ENCODE measurements around the gene KRT34.
"Not testable (repeated sequence)": the region's sequence is repeated elsewhere in the genome, so short reads cannot be mapped to it uniquely, and the experiment has no call there.

Gene KRT34

GRCh38 chr17:41354536-41354935 lies 27.6 kb downstream of the KRT34 start:
- no peaks in the 10 kb centered on the region for H3K79me2 ChIP-seq (ENCODE audit: insufficient read depth, low read length)
- H2AFZ ChIP-seq (ENCODE audit: low read depth, low read length, severe bottlenecking), result no peak overlapping the region
- H3K4me2 ChIP-seq (ENCODE audit: low read depth, low read length, poor library complexity, severe bottlenecking), result no peak overlapping the region
- no peaks in the 10 kb centered on the region for H3F3A ChIP-seq (ENCODE audit: insufficient read depth)
- H3K27ac ChIP-seq (ENCODE audit: low read depth, low read length), result no peak overlapping the region
- no peaks in the 10 kb centered on the region for H3K27me3 ChIP-seq (ENCODE audit: low read length)
- H3K9me3 ChIP-seq (ENCODE audit: insufficient read depth, low read length), result no peaks in the 10 kb centered on the region
- no peaks in the 10 kb centered on the region for H3K9me2 ChIP-seq (replicated peaks; ENCODE audit: insufficient read depth, low read length)
- H3K9ac ChIP-seq (ENCODE audit: low read length), result no peak overlapping the region
- no peak for TF ChIP-seq EZH2phosphoT487 (conservative IDR thresholded peaks at IDR 0.05; ENCODE audit: low read length)
- TF ChIP-seq, protein P1, sequence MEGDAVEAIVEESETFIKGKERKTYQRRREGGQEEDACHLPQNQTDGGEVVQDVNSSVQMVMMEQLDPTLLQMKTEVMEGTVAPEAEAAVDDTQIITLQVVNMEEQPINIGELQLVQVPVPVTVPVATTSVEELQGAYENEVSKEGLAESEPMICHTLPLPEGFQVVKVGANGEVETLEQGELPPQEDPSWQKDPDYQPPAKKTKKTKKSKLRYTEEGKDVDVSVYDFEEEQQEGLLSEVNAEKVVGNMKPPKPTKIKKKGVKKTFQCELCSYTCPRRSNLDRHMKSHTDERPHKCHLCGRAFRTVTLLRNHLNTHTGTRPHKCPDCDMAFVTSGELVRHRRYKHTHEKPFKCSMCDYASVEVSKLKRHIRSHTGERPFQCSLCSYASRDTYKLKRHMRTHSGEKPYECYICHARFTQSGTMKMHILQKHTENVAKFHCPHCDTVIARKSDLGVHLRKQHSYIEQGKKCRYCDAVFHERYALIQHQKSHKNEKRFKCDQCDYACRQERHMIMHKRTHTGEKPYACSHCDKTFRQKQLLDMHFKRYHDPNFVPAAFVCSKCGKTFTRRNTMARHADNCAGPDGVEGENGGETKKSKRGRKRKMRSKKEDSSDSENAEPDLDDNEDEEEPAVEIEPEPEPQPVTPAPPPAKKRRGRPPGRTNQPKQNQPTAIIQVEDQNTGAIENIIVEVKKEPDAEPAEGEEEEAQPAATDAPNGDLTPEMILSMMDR (IDR thresholded peaks at IDR 0.05; ENCODE audit: insufficient read depth, low read length, poor library complexity, severe bottlenecking), result no peak
- H4K20me1 ChIP-seq (ENCODE audit: low read depth, low read length), result no peaks in the 10 kb centered on the region
- H3K4me3 ChIP-seq (ENCODE audit: insufficient read depth, low read length, poor library complexity, severe bottlenecking), result no peak overlapping the region
- H3K36me3 ChIP-seq (ENCODE audit: low read length), result no peaks in the 10 kb centered on the region

DNA sequence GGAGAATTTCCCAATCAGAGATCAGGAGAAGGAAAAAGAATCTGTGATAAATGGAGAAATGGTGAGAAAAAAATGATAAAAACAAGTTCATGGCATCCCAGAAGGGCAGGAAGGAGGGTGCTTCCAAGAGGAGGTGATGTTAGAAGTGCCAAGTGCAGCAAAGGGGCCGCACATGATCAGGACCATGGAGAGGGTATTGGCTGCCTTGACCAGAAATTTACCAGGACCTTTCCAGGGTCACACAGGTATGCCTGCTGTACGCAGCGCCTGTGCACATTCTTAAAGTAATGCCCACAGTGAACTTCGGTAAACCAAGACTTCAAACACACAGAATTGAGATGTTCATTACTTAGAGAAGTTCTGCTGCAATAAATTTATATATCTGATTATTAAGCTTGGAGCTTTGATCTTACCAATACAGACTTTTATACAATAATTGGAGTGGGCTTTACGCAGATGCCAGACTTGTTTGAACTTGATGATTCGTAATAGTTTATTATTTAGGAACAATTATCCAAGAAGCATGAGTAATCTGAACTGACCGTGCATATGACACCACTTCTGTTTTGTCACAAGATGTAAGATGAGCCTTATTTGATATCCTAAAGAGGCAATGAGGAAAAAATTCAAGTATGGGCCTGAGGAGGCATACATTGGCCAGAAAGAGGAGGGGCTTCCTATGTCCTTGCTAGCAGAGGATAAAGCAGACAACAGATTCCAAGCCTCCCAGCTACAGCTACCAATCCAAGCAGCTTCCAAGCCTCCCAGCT lies 29.3 kb downstream of the KRT34 start:
- Histone ChIP-seq H3K36me3 (ENCODE audit: low read length) (no peaks in the 10 kb centered on the region), H3K79me2 (ENCODE audit: insufficient read depth, low read length) (no peaks in the 10 kb centered on the region), H3F3A (ENCODE audit: insufficient read depth) (no peaks in the 10 kb centered on the region), H4K20me1 (ENCODE audit: low read depth, low read length) (no peaks in the 10 kb centered on the region), H3K4me3 (ENCODE audit: insufficient read depth, low read length, poor library complexity, severe bottlenecking) (no peak overlapping the region), H3K4me2 (ENCODE audit: low read depth, low read length, poor library complexity, severe bottlenecking) (no peak overlapping the region), H3K9me3 (ENCODE audit: insufficient read depth, low read length) (no peaks in the 10 kb centered on the region), H3K9me2 (replicated peaks; ENCODE audit: insufficient read depth, low read length) (no peaks in the 10 kb centered on the region), H3K27me3 (ENCODE audit: low read length) (no peaks in the 10 kb centered on the region), H2AFZ (ENCODE audit: low read depth, low read length, severe bottlenecking) (no peak overlapping the region), H3K9ac (ENCODE audit: low read length) (no peak overlapping the region), H3K27ac (ENCODE audit: low read depth, low read length) (no peak overlapping the region)
- TF ChIP-seq EZH2phosphoT487 (conservative IDR thresholded peaks at IDR 0.05; ENCODE audit: low read length), result no peak
- TF ChIP-seq, protein P1 (IDR thresholded peaks at IDR 0.05; ENCODE audit: insufficient read depth, low read length, poor library complexity, severe bottlenecking), result no peak

DNA sequence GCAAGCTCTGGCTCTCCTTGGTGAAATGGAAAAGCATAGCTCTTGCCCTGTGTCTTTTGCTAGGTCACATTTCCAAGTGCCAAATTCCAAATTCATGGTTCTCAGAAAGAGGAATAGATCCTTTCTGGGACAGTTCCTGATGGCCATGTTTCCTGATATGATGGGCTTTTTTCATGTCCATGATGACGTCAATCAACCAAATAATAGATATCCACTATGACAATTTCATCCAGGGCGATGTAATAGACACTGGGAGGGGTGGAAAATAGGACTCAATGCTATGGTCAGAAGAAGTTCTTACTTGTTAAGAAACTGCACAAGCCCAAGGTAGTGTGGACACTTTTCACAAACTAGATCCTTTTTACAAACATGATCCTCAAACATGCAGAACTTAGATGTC lies 30.9 kb downstream of the KRT34 start:
- H3K79me2 ChIP-seq (ENCODE audit: insufficient read depth, low read length), result no peaks in the 10 kb centered on the region
- H3K27ac ChIP-seq (ENCODE audit: low read depth, low read length), result no peak overlapping the region
- H2AFZ ChIP-seq (ENCODE audit: low read depth, low read length, severe bottlenecking), result no peak overlapping the region
- no peak for TF ChIP-seq EZH2phosphoT487 (conservative IDR thresholded peaks at IDR 0.05; ENCODE audit: low read length)
- TF ChIP-seq, protein P1 (IDR thresholded peaks at IDR 0.05; ENCODE audit: insufficient read depth, low read length, poor library complexity, severe bottlenecking), result no peak
- H3K36me3 ChIP-seq (ENCODE audit: low read length), result no peaks in the 10 kb centered on the region
- no peaks in the 10 kb centered on the region for H3K27me3 ChIP-seq (ENCODE audit: low read length)
- H4K20me1 ChIP-seq (ENCODE audit: low read depth, low read length), result no peaks in the 10 kb centered on the region
- no peak overlapping the region for H3K4me3 ChIP-seq (ENCODE audit: insufficient read depth, low read length, poor library complexity, severe bottlenecking)
- no peaks in the 10 kb centered on the region for H3K9me2 ChIP-seq (replicated peaks; ENCODE audit: insufficient read depth, low read length)
- H3K4me2 ChIP-seq (ENCODE audit: low read depth, low read length, poor library complexity, severe bottlenecking), result no peak overlapping the region
- H3K9ac ChIP-seq (ENCODE audit: low read length), result no peak overlapping the region
- H3F3A ChIP-seq (ENCODE audit: insufficient read depth), result no peaks in the 10 kb centered on the region
- no peaks in the 10 kb centered on the region for H3K9me3 ChIP-seq (ENCODE audit: insufficient read depth, low read length)

DNA sequence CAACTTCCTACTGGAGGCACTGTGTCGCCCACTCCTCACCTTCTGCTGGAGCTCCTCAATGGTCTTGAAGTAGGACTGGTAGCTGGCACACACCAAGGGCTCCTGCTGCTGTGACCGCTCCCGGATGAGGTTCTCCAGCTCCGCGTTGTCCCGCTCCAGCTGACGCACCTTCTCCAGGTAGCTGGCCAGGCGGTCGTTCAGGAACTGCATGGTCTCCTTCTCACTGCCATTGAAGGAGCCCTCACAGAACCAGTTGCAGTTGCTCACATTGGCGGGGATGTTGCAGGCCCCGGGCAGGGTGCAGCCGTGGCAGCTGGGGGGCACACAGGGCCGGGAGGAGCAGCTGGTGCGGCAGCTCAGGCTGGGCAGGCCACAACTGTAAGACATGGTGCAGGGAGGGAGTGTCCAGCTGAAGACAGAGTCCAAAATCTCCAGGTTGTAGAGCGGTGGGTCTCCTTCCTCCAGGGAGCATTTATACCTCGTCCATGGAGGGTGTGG lies 31.7 kb downstream of the KRT34 start, which contains the start of gene KRT33A:
Gene KRT33A (minus strand): TSS at position 448 of the 498 bp plus-strand sequence. CDS start 61 bp downstream, at position 387.
- not testable (repeated sequence) for H3K4me2 ChIP-seq (ENCODE audit: low read depth, low read length, poor library complexity, severe bottlenecking); H3K9me2 ChIP-seq (replicated peaks; ENCODE audit: insufficient read depth, low read length); H3K9me3 ChIP-seq (ENCODE audit: insufficient read depth, low read length)

More for the DNA sequence above, 31.7 kb downstream of the KRT34 start, which contains the start of gene KRT33A:
- not testable (repeated sequence) for H2AFZ ChIP-seq (ENCODE audit: low read depth, low read length, severe bottlenecking); H3F3A ChIP-seq (ENCODE audit: insufficient read depth); H3K27me3 ChIP-seq (ENCODE audit: low read length); H3K36me3 ChIP-seq (ENCODE audit: low read length); H3K9ac ChIP-seq (ENCODE audit: low read length); H3K79me2 ChIP-seq (ENCODE audit: insufficient read depth, low read length); H3K27ac ChIP-seq (ENCODE audit: low read depth, low read length); H3K4me3 ChIP-seq (ENCODE audit: insufficient read depth, low read length, poor library complexity, severe bottlenecking); H4K20me1 ChIP-seq (ENCODE audit: low read depth, low read length)
